Caco-2 (cell line): ENCODE measurements around the gene LMF1. TPM values are rescaled to one million over a fixed set of nuclear protein-coding genes. Genes with fewer than 3 reads are reported as not detected.

ENCODE experiments used
- BruUV-seq: library from RNA; stranded (reverse); fragments of 400-500 nt; replicated peaks from 2 replicates; lab custom pipeline; 2021; lab: Mats Ljungman, UMichigan
- CTCF ChIA-PET: fragments of 300-600 bp; sonication (Branson Sonifier 250); formaldehyde crosslinking; loops from one replicate; lab custom pipeline; 2022; ENCODE audit warnings: antibody characterized with exemption; lab: Charles Lee
- POLR2A ChIA-PET: fragments of 300-600 bp; sonication (Branson Sonifier 250); formaldehyde crosslinking; loops from one replicate; lab custom pipeline; 2022; ENCODE audit warnings: antibody characterized with exemption; lab: Charles Lee
- DNase-seq, 2 experiments: peaks; one replicate each; pipeline versions ENCODE4 v3.0.0 to v3.0.0-alpha.2; 2020 to 2022
- H3K27me3 ChIP-seq: replicated peaks from 2 replicates; pipeline ENCODE4 v1.6.0; 2011; ENCODE audit warnings: low read length; ENCODE audit not compliant: control insufficient read depth, insufficient read depth
- H3K36me3 ChIP-seq: 2 replicates; pipeline ENCODE4 v1.5.1; 2011; ENCODE audit warnings: low read length; ENCODE audit not compliant: control insufficient read depth, insufficient read depth
- H3K4me1 ChIP-seq: fragments of 250-450 bp; sonication (Bioruptor Pico); 2 replicates; pipeline ENCODE4 v1.5.1; 2020; ENCODE audit warnings: mild to moderate bottlenecking
- H3K4me3 ChIP-seq: 2 replicates; pipeline ENCODE4 v1.5.1; 2011; ENCODE audit warnings: low read depth, mild to moderate bottlenecking, control low read depth, low read length
- H3K9me3 ChIP-seq: fragments of 250-450 bp; sonication (Bioruptor Pico); 2 replicates; pipeline ENCODE4 v1.5.1; 2020; ENCODE audit warnings: mild to moderate bottlenecking, moderate library complexity
- H3K27ac Mint-ChIP-seq: one replicate; pipeline ENCODE4 v1.8.0; 2022; ENCODE audit warnings: mixed read lengths; ENCODE audit not compliant: unreplicated experiment
- H3K27me3 Mint-ChIP-seq: one replicate; pipeline ENCODE4 v1.8.0; 2022; ENCODE audit warnings: mixed read lengths; ENCODE audit not compliant: insufficient read depth, unreplicated experiment
- H3K36me3 Mint-ChIP-seq: one replicate; pipeline ENCODE4 v1.8.0; 2022; ENCODE audit warnings: mild to moderate bottlenecking, mixed read lengths; ENCODE audit not compliant: insufficient read depth, unreplicated experiment
- H3K4me1 Mint-ChIP-seq: one replicate; pipeline ENCODE4 v1.8.0; 2022; ENCODE audit warnings: low read depth, mixed read lengths; ENCODE audit not compliant: unreplicated experiment
- H3K4me3 Mint-ChIP-seq: one replicate; pipeline ENCODE4 v1.8.0; 2022; ENCODE audit warnings: mild to moderate bottlenecking, moderate library complexity, mixed read lengths; ENCODE audit not compliant: unreplicated experiment
- H3K9me3 Mint-ChIP-seq: one replicate; pipeline ENCODE4 v1.8.0; 2022; ENCODE audit warnings: mixed read lengths; ENCODE audit not compliant: unreplicated experiment
- CTCF ChIP-seq, 2 experiments: fragments of 200-600 bp in 1 of 2; IDR thresholded peaks; 1 replicate in 1 of 2; 2 replicates in 1 of 2; pipeline versions ENCODE4 v1.5.1 to v1.8.0; 2011 to 2022; ENCODE audit warnings: antibody characterized with exemption in 1 of 2, control low read depth in 1 of 2, inconsistent platforms in 1 of 2, low read depth in 1 of 2, low read length in 1 of 2, mild to moderate bottlenecking in 1 of 2, moderate library complexity in 1 of 2; ENCODE audit not compliant: insufficient read depth in 1 of 2, severe bottlenecking in 1 of 2, unreplicated experiment in 1 of 2
- intact Hi-C: fragments of 100-400 bp; cut with micrococcal nuclease; formaldehyde crosslinking; loops from one replicate; pipeline ENCODE4 v1.10.0; 2022; ENCODE audit not compliant: unreplicated experiment
- total RNA-seq: library from RNA; stranded (reverse); gene quantifications from 2 replicates; pipeline ENCODE4 v1.2.3, GENCODE V29; 2022

The LMF1 gene
- total RNA-seq, 1 experiment from 2014 or later, result 12.3 TPM

DNA sequence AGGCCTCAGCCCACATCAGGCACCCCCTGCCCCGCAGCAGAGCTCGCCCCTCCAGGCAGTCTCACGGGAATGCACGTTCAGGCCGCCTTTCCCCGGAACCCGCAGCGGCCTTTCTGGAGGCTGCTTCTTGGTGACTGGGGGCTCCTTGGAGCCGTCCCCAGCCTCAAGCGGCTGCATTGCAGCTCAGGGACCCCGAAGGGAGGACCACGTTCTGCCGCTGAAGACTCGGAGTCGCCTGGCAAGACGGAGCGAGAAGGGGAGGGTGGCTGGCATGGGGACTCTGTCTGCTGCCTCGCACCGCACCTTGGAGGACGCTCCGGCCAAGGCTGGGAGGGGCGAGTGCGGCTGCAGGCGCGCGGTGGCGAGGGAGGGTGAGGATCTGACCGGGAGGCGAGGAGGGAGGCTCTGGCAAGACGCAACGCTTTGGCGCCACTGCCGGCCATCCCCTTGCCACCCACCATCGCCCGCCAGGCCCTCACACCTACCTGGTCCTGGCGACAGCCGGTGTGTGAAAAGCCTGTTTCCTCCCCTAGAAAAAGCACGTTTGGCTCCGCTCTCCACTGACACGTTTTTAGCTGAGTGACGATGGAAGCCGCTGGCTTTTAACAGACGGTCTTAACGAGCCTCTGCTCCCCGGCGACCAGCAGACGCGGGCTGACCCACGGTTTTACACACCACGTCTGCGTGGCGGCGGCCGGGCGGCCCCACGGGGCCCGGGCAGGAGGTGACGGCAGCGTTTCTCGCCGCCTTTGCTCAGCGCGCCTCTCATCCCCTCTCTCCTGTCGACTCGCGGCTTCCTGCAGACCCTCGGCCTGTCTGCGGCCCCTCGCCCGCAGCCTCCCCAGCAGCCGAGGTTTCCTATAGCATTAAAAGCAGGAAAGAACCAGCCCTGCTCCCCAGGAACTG, 153.5 kb downstream of the LMF1 start:
- Histone ChIP-seq H3K4me1 (peaks cover 14% of the 10 kb centered on the region), H3K36me3 (no peaks in the 10 kb centered on the region), H3K9me3 (no peaks in the 10 kb centered on the region), H3K4me3 (no peak overlapping the region), H3K27me3 (no peaks in the 10 kb centered on the region)
- intact Hi-C loops, result no loop called here
- no peaks in the 10 kb centered on the region for H3K9me3 Mint-ChIP-seq
- BruUV-seq, result no TSS peak
- H3K27me3 Mint-ChIP-seq, result no peaks in the 10 kb centered on the region
- H3K36me3 Mint-ChIP-seq, result peaks cover 8% of the 10 kb centered on the region
- POLR2A ChIA-PET, result no interaction called here
- H3K27ac Mint-ChIP-seq, result no peak overlapping the region
- no peaks in the 10 kb centered on the region for H3K4me1 Mint-ChIP-seq
- CTCF ChIA-PET, result no interaction called here
- no peak for TF ChIP-seq CTCF (IDR thresholded peaks at IDR 0.05; ENCODE audit: insufficient read depth in 1 of 2, low read depth in 1 of 2, low read length in 1 of 2, severe bottlenecking in 1 of 2, unreplicated experiment in 1 of 2)
- DNase-seq, result no peak
- H3K4me3 Mint-ChIP-seq, result no peak overlapping the region

DNA sequence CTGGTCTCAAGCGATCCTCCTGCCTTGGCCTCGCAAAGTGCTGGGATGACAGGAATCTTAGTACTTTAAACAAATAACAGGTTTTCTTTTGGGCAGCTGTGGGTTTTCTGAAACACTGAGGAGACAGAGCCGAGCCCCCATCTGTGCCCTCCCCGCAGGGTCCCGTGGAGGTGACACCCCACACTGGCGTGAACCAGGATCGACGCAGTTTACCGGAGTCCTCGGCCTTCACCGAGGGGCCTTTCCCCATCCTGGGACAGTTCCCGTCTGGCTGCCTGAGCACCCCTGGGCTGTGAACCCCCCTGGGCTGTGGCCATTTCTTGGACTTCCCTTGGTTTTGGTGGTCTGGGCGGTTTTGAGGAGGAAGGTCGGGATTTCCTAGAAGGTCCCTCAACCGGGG, 154.9 kb downstream of the LMF1 start:
- ChIA-PET CTCF (interaction anchor here (0.7 kb wide), 1 partner anchor 21 kb away, joined by 4 read pairs; no protein-coding TSS in a partner anchor), POLR2A (no interaction called here)
- Histone ChIP-seq H3K4me3 (no peak overlapping the region), H3K9me3 (no peaks in the 10 kb centered on the region), H3K4me1 (peaks cover 14% of the 10 kb centered on the region), H3K27me3 (no peaks in the 10 kb centered on the region), H3K36me3 (no peaks in the 10 kb centered on the region)
- Mint-ChIP-seq H3K9me3 (no peaks in the 10 kb centered on the region), H3K4me1 (no peaks in the 10 kb centered on the region), H3K4me3 (no peak overlapping the region), H3K36me3 (peaks cover 12% of the 10 kb centered on the region), H3K27me3 (no peaks in the 10 kb centered on the region), H3K27ac (no peak overlapping the region)
- intact Hi-C loops, result no loop called here
- no peak for TF ChIP-seq CTCF (IDR thresholded peaks at IDR 0.05; ENCODE audit: insufficient read depth in 1 of 2, low read depth in 1 of 2, low read length in 1 of 2, severe bottlenecking in 1 of 2, unreplicated experiment in 1 of 2)
- no TSS peak for BruUV-seq
- DNase-seq, result no peak

DNA sequence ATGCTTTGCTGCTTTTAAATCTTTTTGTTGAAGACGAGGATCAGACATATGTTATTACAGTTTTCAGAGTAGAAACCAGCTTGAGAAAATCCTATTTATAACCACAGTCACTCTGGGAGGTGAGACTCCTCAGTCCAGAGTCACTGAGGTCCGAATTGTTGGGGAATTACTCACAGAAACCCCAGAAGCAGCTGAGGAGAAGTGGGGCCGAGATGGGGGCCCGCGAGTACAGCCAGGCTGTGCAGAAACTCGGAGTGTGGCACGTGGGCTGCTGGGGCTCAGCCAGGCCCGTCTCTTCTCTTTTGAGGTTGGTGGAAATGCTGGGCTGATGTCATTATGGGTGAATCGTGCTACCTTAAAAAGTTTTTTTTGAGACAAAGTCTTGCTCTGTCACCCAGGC, 155.8 kb downstream of the LMF1 start:
- Histone ChIP-seq H3K4me3 (no peak overlapping the region), H3K9me3 (no peaks in the 10 kb centered on the region), H3K36me3 (no peaks in the 10 kb centered on the region), H3K4me1 (peaks cover 14% of the 10 kb centered on the region), H3K27me3 (no peaks in the 10 kb centered on the region)
- Mint-ChIP-seq H3K4me3 (no peak overlapping the region), H3K4me1 (no peaks in the 10 kb centered on the region), H3K27ac (no peak overlapping the region), H3K36me3 (peaks cover 12% of the 10 kb centered on the region), H3K9me3 (no peaks in the 10 kb centered on the region), H3K27me3 (no peaks in the 10 kb centered on the region)
- intact Hi-C loops, result no loop called here
- ChIA-PET CTCF (interaction anchor here (0.7 kb wide), 1 partner anchor 20 kb away, joined by 4 read pairs; no protein-coding TSS in a partner anchor), POLR2A (no interaction called here)
- BruUV-seq, result no TSS peak
- no peak for TF ChIP-seq CTCF (IDR thresholded peaks at IDR 0.05; ENCODE audit: insufficient read depth in 1 of 2, low read depth in 1 of 2, low read length in 1 of 2, severe bottlenecking in 1 of 2, unreplicated experiment in 1 of 2)
- no peak for DNase-seq
